Activated CD4-positive, alpha-beta T cell treated with anti-CD3 and anti-CD28 coated beads for 24 hours (primary cell): ENCODE results near the gene TMEM126A.
A peak's percentile ranks its signal among the peaks of the same experiment; 100 is the strongest.
"Not testable (repeated sequence)": the region's sequence is repeated elsewhere in the genome, so short reads cannot be mapped to it uniquely, and the experiment has no call there.

Source experiments
- DNase-seq, 2 donors: peaks; one replicate each; pipeline ENCODE4 v3.0.0-alpha.2; 2020; ENCODE audit warnings: low read depth in 2 of 2

The TMEM126A gene

GRCh38 chr11:85658180-85658579, 10.4 kb downstream of the TMEM126A start:
- no peak for DNase-seq

- DNase-seq, result no peak
These were observed 14.4 kb downstream of the TMEM126A start for GRCh38 chr11:85661972-85662664.

DNA sequence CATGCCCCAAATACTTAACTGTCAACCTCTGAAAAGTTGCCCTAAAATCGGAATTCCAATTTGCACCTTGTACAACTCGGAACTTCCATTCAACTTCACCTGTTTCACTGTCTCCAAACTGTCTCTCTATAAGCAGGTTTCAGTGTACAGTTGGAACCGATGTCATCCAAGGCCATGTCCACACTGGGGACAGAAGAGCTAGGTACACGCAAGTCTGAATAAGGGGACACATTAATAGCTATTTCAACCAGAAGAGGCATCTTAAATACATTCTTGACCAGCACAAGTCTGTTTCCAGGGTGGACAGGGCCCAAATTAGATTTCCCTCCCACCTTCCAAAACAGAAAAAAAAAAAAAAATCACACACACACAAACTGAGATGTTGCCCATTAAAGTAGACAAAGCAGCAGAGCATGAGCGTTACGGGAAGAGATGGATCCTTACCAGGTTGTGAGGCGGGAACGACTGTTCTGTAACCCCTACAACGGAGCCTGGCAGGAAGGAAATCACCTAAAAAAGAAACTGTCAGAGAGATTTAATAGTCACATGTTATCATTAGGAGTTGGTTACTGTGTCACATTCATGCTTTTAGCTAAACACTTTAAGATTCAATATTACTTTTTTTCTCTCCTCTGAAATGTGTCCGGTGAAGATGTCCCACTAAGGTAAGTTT, 15.4 kb downstream of the TMEM126A start:
- no peak for DNase-seq

- peak; percentile 74 to 76 for DNase-seq
These were observed 16.2 kb downstream of the TMEM126A start for GRCh38 chr11:85663753-85664614.

DNA sequence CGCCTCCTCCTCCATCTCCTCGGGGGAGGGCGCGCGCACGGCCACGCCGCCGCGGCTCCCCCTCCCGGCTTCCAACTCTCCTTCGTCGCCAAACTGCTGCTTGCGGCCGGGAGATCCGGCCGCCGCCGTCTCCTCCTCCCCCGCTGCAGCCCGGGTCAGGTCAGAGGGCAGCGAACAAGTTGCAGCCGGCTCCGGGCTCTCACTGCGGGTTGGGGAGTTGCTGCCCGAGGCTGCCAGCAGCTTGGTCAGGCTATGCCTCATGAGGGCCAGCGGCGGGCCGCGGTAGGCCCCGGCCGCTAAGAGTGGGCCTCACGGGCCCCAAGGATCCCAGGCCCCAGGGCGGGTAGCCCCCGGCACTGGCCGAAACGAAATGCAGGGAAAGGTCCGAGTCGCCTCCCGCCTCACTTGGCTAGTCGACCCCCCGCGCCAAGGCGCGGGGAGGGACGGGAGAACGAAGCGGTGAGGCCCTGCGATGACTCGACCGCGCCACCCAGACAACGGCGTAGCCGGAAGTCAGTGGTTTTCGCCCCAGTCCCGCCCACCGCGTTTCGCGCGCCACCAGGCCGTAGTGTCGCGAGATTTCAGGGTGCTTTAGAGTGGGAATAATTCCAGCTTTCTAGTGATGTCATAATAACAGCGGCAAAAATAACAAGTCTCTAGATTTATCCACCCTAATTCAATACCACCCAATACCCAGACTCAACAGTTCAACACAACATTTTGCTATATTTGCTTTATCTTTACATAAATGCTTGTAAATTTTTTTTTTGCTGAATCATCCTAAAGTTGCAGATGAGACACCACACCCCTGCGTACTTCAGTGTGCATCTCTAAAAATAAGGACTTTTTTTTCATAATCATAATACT, 17.1 kb downstream of the TMEM126A start, which contains the start of gene CREBZF:
Gene CREBZF, minus strand, starts transcription at position 515 of the 867 bp plus-strand sequence. Its CDS starts 254 bp downstream, at position 261.
- DNase-seq, result peak; percentile 93 to 95

DNA sequence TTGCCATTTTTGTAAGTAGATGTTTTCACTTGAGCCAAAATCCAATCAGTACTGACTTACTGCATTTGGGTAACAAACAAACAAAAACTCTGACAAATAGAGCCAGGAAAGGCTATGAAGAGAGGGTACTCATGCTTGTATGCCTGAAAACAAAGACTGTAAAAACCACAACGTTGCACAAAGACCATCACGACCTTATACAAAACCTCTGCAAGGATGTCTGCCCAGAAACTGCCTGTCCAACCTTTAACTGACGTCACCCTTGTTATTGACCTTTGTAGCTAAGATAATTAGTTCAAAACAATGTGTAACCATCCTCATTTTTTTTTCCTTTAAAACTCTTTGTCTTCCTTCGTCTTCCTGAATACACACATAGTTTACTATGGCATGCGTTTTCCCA, 18.0 kb downstream of the TMEM126A start:
- DNase-seq, result no peak

DNA sequence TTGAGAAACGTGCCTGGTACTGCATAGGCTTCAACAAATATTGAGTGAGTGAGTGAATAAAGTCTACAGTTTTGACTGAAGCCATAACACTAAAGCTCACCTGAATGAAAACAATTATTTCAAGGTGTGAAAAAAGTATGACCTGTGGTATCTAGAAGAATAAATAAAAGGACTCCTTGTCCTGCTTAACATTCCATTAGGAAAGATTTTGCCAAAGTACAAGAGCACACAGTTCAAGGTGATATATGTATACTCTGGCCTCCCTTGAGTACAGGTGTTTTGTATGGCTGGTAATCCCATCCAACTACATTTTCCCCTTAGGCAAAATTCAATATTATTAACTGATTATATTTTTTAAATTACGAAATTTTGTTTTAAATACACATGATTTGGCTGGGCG, 18.9 kb downstream of the TMEM126A start:
- DNase-seq, result no peak

DNA sequence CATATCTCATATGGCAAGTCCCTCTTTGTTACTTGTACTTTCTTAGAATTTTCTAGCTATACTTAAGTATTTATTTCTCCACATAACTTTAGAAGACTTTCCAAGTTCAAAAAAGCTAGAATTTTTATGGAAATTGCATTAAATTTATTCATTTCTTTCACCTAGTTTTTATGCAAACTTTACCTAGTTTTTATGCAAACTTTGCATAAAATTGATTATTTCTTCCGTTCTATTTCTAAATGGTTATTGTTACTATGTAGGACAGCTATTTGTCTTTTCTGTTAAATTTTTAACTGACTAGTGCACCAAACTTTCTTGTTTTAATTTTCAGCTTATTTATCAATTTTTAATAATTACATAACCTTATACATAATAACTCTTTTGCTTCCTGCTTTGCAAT, 20.4 kb downstream of the TMEM126A start:
- no peak for DNase-seq

- not testable (repeated sequence) for DNase-seq
These were observed 23.3 kb downstream of the TMEM126A start for GRCh38 chr11:85670949-85671663.

- no peak for DNase-seq
These were observed 24.5 kb downstream of the TMEM126A start for GRCh38 chr11:85672105-85672902.

DNA sequence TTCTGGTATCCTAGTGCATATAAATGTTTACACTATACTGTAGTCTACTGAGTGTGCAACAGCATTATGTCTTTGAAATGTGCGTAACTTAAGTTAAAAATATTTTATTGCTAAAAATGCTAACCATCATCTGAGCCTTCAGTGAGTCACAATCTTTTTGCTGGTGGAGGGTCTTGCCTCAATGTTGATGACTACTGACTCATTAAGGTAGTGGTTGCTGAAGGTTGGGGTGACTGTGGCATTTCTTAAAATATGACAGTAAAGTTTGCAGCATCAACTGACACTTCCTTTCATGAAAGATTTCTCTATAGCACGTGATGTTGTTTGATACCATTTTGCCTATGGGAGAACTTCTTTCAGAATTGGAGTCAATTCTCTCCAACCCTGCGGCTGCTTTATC, 25.6 kb downstream of the TMEM126A start:
- DNase-seq, result no peak

GRCh38 chr11:85679576-85679975, 31.8 kb downstream of the TMEM126A start:
- DNase-seq, result no peak

DNA sequence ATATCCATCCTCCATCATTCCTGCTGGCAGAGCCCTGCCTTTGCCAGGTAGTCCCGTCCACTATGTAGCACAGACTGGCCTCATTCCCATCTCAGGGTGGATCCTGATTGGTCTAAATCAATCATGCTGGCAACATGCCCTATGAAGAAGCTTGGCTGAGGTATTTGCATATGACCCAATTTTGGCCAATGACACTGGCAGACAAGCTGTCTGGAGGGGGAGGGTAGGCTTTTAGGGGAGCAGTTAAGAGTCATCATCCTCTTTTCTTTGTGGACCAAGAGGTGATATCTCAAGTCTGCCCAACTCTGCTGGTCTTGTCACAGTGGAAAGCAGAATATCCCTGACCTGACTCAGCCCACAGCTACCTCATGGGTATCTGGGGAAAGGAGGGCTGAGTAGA, 33.1 kb downstream of the TMEM126A start:
- DNase-seq, result no peak

DNA sequence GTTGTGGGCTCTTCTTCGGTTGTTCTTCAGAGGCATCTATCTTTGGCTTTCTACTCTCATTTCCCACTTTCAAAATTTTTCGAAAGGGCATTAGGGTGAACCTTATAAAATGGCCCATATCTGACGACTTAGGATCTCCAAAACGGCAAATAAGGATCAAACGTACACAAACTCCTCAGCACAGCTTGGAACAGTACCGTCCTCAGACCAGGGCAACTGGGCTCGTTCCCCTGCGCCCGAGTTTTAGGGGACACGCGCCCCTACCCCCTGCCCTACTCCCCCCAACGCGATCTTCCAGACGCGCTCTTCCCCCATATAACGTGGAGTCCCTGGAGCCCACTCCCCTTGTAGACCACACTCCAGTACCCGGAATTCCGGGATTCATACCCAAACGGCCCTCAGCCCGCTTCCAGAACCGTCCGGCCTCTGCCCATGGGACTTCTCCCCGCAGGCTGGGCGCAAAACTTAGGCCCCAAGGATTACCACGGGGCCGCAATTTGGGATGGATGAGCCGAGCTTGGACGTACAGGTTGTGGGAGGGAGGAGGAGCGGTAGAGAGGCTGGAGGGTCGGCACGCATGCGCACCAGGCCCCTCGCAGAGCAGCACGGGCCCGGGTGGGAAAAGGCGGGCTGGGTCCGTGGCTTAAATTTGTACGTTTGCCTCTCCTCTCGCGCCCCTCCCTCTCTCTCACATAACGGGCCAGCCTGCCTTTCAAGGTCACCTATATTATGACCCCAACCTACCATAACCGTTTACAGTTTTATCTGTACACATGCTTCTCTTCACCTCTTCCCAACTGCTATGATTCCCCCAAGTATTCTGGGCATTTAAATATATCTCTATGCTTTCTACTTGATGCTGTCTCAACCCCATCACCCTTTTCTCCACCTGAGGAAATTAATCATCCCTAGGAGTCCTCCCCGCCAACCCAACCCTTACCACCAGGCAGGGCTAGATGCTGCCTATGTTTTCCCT, 34.9 kb downstream of the TMEM126A start:
- DNase-seq, result peak; percentile 46 to 54

DNA sequence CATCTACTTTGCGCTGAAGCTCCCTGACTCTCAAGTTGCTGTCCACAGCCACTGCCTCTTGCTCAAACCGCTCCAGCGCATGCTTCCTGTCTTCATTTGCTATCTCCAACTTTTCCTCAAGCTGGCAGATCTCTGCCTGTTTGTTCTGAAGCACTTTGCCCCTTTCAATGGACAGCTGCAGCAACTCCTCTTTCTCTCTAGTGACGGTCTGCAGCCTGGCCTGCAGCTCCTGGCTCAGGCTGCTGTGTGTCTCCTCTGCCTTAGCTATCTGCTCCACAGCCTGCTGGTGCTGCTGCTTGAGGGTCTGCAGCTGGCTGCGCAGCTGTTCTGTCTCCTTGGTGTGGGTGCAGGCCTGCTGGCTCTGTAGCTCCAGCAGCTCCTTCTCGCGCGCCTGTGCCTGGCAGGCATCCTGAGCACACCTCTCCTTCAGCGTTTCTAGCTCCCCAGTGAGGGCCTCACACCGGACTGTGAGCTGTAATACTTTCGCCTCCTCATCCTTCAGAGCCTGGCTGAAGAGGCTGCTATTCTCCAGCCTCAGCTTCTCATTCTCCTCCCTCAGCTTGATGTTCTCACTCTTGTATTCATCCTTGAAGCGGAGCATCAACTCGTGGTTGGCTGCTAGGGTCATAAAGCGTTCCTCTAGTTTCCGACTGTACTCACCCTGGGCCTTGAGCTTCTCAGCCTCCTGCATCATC, 37.5 kb downstream of the TMEM126A start:
- no peak for DNase-seq

- no peak for DNase-seq
These were observed 38.2 kb downstream of the TMEM126A start, which contains the start of gene CCDC89 for GRCh38 chr11:85685820-85686459. CCDC89 (minus strand) TSS chr11:85686195; CDS start chr11:85686130, 65 bp downstream.

DNA sequence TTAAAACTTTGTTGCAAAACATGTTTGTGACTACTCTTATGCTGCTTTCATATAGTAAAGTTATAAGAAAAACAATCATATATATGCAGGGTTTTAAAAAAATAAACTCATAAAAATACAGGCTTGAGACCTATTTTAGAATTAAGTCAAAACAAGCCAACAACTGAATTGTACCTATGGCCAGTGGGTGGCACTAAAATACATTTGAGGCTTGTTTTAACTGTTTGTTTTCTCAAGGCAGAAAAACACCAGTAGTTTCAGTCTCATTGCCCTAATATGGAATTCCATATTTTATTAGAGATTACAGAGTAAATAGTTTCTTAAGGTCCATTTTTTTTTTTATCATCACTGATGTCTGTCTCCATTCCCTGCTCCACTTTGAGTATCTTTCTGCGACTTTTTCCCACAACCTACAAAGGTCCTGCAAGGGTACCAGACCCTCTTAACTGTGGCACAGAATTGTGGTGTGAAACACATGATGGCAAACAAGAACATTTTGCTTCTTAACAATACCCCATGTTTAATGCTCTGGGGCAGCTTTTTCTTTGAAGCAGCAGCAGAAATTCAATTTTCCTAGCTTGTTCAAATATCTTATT, 46.7 kb downstream of the TMEM126A start:
- no peak for DNase-seq
